Karpas-422 (cell line): Measurements from ENCODE around the gene MCOLN2. TPM values are rescaled to one million over a fixed set of nuclear protein-coding genes. Genes with fewer than 3 reads are reported as not detected.

ENCODE experiments used
- DNase-seq: peaks from one replicate; pipeline ENCODE4 v3.0.0-alpha.2; 2015
- H2AFZ ChIP-seq: fragments of 200-600 bp; sonication (generic); 2 replicates; pipeline ENCODE4 v1.6.1; 2014; ENCODE audit warnings: antibody characterized with exemption, low read length, mixed read lengths
- H3K27ac ChIP-seq: fragments of 200-600 bp; sonication (generic); 2 replicates; pipeline ENCODE4 v1.5.1; 2014; ENCODE audit warnings: mild to moderate bottlenecking, low read length, moderate library complexity
- H3K27me3 ChIP-seq: fragments of 200-600 bp; sonication (generic); 2 replicates; pipeline ENCODE4 v1.6.1; 2014; ENCODE audit warnings: low read length, mixed read lengths
- H3K36me3 ChIP-seq: fragments of 200-600 bp; sonication (generic); 2 replicates; pipeline ENCODE4 v1.6.1; 2014; ENCODE audit warnings: low read length, mixed read lengths; ENCODE audit not compliant: insufficient read depth
- H3K4me1 ChIP-seq: fragments of 200-600 bp; sonication (generic); 2 replicates; pipeline ENCODE4 v1.6.1; 2014; ENCODE audit warnings: mild to moderate bottlenecking, low read length, mixed read lengths
- H3K4me2 ChIP-seq: fragments of 200-600 bp; sonication (generic); 2 replicates; pipeline ENCODE4 v1.6.1; 2014; ENCODE audit warnings: low read length, low read depth, mild to moderate bottlenecking; ENCODE audit not compliant: poor library complexity, severe bottlenecking
- H3K4me3 ChIP-seq: fragments of 200-600 bp; sonication (generic); 2 replicates; pipeline ENCODE4 v1.5.1; 2014; ENCODE audit warnings: mild to moderate bottlenecking, antibody characterized with exemption, low read length, mixed read lengths
- H3K79me2 ChIP-seq: fragments of 200-600 bp; sonication (generic); 2 replicates; pipeline ENCODE4 v1.6.1; 2014; ENCODE audit warnings: mild to moderate bottlenecking, low read length, mixed read lengths
- H3K9ac ChIP-seq: fragments of 200-600 bp; sonication (generic); 2 replicates; pipeline ENCODE4 v1.6.0; 2014; ENCODE audit warnings: low read length
- H3K9me2 ChIP-seq: fragments of 200-600 bp; sonication (generic), shearing (Covaris generic); replicated peaks from 2 replicates; pipeline ENCODE4 v1.6.0; 2014; ENCODE audit warnings: mild to moderate bottlenecking, low read length, moderate library complexity; ENCODE audit not compliant: insufficient read depth
- H3K9me3 ChIP-seq: fragments of 300-700, 200-600 bp; sonication (generic); 2 replicates; pipeline ENCODE4 v1.6.1; 2014; ENCODE audit warnings: low read length, mixed read lengths
- H4K20me1 ChIP-seq: fragments of 200-600 bp; sonication (generic); 2 replicates; pipeline ENCODE4 v1.6.1; 2014; ENCODE audit warnings: mild to moderate bottlenecking, antibody characterized with exemption, low read length, low read depth; ENCODE audit not compliant: insufficient read depth
- total RNA-seq: library from RNA; depleted of rRNA; stranded (reverse); fragments of >200 nt; shearing (Covaris generic); gene quantifications from 2 replicates; pipeline ENCODE4 v1.2.3, GENCODE V29; 2014; ENCODE audit warnings: low replicate concordance; rRNA removed

Gene MCOLN2
- total RNA-seq, 1 experiment from 2014 or later: 56.1 TPM

DNA sequence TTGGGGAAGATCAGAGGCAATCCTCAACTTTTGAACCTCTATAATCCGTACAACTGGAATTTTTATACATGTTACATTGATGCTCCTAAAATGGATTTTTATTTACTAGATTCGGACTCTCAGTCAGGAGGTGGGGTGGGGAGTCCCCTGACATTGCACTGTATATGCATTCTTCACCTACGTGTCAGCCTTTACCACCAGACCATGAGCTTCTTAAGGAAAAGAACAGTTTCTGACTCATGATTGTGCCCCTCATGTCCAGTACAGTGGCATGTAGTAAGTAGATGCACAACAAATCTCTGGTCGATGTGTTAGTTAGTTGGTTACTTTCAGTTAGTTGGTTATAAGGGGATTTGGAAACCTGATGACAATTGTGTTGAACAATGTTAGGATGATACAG, 119.3 kb downstream of the MCOLN2 start:
- Histone ChIP-seq H3K4me3 (no peak overlapping the region), H4K20me1 (no peaks in the 10 kb centered on the region), H3K4me1 (no peaks in the 10 kb centered on the region), H3K9me2 (no peaks in the 10 kb centered on the region), H3K27ac (no peak overlapping the region), H3K9me3 (no peaks in the 10 kb centered on the region), H2AFZ (no peak overlapping the region), H3K9ac (no peak overlapping the region), H3K36me3 (no peaks in the 10 kb centered on the region), H3K79me2 (no peaks in the 10 kb centered on the region), H3K4me2 (no peak overlapping the region), H3K27me3 (no peaks in the 10 kb centered on the region)
- DNase-seq: no peak

DNA sequence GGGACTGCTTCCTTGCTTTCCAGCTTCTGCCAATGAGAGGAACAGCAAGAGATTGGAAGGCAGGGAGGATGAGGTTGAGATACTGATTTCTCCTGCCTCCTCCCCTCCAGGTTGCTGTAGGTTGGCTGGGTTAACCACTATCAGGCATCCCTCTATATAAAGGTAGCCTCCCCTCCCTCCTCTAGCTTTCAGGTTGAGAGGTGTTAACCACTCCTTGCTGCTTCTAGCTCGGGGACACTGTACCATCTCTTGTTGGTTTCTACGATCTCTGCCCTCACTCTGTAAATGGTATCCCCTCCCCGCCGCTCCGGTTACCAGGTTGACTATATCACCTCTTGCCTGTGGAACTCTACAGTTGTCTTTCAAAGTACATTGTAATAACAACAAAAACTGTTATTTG, 120.6 kb downstream of the MCOLN2 start:
- Histone ChIP-seq H3K9ac (no peak overlapping the region), H3K27ac (no peak overlapping the region), H3K9me3 (no peaks in the 10 kb centered on the region), H3K4me2 (no peak overlapping the region), H3K79me2 (no peaks in the 10 kb centered on the region), H4K20me1 (no peaks in the 10 kb centered on the region), H3K9me2 (no peaks in the 10 kb centered on the region), H2AFZ (no peak overlapping the region), H3K36me3 (no peaks in the 10 kb centered on the region), H3K27me3 (no peaks in the 10 kb centered on the region), H3K4me1 (no peaks in the 10 kb centered on the region), H3K4me3 (no peak overlapping the region)
- DNase-seq: no peak

Other genes with a start within 250 kb of the MCOLN2 start
- not detected in 2 replicates for gene LPAR3, start 103.9 kb downstream of the MCOLN2 start, total RNA-seq
- gene MCOLN3, start 51.4 kb upstream of the MCOLN2 start, total RNA-seq: not detected in 2 replicates
- gene SYDE2, start 203.9 kb upstream of the MCOLN2 start, total RNA-seq: not detected in 2 replicates